Measurements from ENCODE around the gene ZNF335. TPM values are rescaled to one million over a fixed set of nuclear protein-coding genes. Genes with fewer than 3 reads are reported as not detected.

Gene ZNF335
- total RNA-seq, 1 experiment from 2014 or later: 26.9 TPM

GRCh38 chr20:45953672-45954071, 18.3 kb downstream of the ZNF335 start:
- Mint-ChIP-seq H3K27ac (ENCODE audit: low read depth, unreplicated experiment) (no peak overlapping the region), H3K4me1 (ENCODE audit: insufficient read depth, unreplicated experiment) (no peaks in the 10 kb centered on the region), H3K27me3 (ENCODE audit: insufficient read depth, unreplicated experiment) (no peaks in the 10 kb centered on the region), H3K36me3 (ENCODE audit: insufficient read depth, unreplicated experiment) (peaks cover 63% of the 10 kb centered on the region), H3K9me3 (ENCODE audit: unreplicated experiment) (no peaks in the 10 kb centered on the region), H3K4me3 (ENCODE audit: unreplicated experiment) (no peak overlapping the region)
- TF ChIP-seq CTCF (IDR thresholded peaks at IDR 0.05; ENCODE audit: unreplicated experiment): no peak
- POLR2A ChIA-PET: interaction anchor here (1.7 to 3.0 kb wide), 5 partner anchors 7 to 18 kb away, joined by 4 to 19 read pairs (median 14); partner anchors contain the start of genes PCIF1 and ZNF335
- intact Hi-C loops (cut with micrococcal nuclease): no loop called here
- BruUV-seq (replicated peaks): no TSS peak
- DNase-seq (ENCODE audit: unreplicated experiment): no peak
- CTCF ChIA-PET: interaction anchor here (0.6 to 4.0 kb wide), 9 partner anchors 9 to 155 kb away, joined by 3 to 31 read pairs (median 4); no protein-coding TSS in a partner anchor

DNA sequence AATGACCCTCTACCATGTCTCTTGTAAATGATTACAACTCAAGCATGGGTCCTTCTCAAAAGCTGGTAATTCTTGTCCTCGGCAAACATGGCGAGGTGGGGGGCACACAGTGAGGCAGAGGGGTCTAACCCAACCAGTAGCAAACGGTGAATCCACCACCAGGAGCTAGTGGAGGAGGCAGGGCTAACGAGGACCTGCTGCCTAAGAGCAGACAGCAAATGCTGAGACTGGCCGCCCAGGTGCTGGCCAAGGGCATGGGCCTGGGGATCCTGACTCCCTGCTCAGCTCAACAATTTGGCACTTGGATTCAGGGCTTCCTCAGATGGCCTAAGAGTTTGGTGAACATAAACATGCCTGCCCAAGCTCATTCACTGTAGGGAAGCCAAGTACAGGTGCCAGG, 19.1 kb downstream of the ZNF335 start:
- Mint-ChIP-seq H3K36me3 (ENCODE audit: insufficient read depth, unreplicated experiment) (peaks cover 69% of the 10 kb centered on the region), H3K27me3 (ENCODE audit: insufficient read depth, unreplicated experiment) (no peaks in the 10 kb centered on the region), H3K4me3 (ENCODE audit: unreplicated experiment) (no peak overlapping the region), H3K4me1 (ENCODE audit: insufficient read depth, unreplicated experiment) (no peaks in the 10 kb centered on the region), H3K27ac (ENCODE audit: low read depth, unreplicated experiment) (no peak overlapping the region), H3K9me3 (ENCODE audit: unreplicated experiment) (no peaks in the 10 kb centered on the region)
- no peak for DNase-seq (ENCODE audit: unreplicated experiment)
- intact Hi-C loops (cut with micrococcal nuclease): no loop called here
- ChIA-PET POLR2A (interaction anchor here (1.3 to 3.0 kb wide), 5 partner anchors 8 to 96 kb away, joined by 3 to 19 read pairs (median 14); partner anchors contain the start of genes PCIF1 and ZNF335), CTCF (interaction anchor here (0.6 to 4.0 kb wide), 7 partner anchors 9 to 154 kb away, joined by 3 to 31 read pairs (median 4); no protein-coding TSS in a partner anchor)
- no TSS peak for BruUV-seq (replicated peaks)
- TF ChIP-seq CTCF (IDR thresholded peaks at IDR 0.05; ENCODE audit: unreplicated experiment): no peak

DNA sequence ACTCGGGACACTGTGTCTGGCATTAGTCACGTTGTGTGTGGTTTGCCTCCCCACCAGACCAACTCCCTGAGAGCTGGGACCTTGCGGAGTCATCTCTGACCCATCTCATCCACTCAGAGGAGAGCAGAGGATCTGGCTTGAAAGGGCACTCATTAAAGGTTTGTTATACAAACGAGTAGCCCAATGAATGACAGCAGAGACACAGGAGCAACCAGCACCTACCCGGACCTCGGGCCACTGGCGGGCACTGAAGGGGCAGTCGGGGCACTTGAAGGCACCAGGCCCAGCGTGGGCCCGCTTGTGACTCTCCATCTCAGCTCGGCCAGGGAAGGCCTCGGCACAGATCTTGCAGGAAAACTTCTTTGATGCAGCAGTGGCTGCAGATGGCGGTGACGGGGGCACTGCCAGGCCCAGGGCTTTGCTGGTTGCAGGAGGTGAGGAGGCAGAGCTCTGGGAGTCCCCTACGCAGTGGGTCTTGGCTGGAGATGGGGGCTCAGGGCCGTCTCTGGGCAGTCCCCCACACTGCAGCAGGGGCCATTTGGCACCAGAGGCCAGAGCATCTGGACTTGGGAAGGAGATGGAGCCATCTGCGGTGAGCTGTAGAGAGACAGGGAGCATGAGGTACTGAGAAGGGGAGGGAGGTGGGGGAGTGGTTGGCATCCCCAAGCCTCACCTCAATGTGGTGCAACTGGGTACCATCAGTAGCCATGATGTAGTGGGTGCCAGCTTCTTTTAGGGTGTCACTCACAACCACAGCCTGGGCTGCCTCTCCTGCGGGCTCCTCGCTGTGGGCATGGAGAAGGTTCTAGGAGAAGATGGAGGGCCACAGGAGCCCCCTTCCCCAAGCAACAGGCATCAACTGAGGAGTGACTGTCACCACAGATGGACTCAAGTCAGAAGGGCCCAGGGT, 19.8 kb downstream of the ZNF335 start:
- POLR2A ChIA-PET: interaction anchor here (0.6 to 3.0 kb wide), 7 partner anchors 8 to 96 kb away, joined by 3 to 19 read pairs (median 10); partner anchors contain the start of genes PCIF1 and ZNF335
- peaks cover 76% of the 10 kb centered on the region for H3K36me3 Mint-ChIP-seq (ENCODE audit: insufficient read depth, unreplicated experiment)
- intact Hi-C loops (cut with micrococcal nuclease): no loop called here

More for the DNA sequence above, 19.8 kb downstream of the ZNF335 start:
- TF ChIP-seq CTCF (IDR thresholded peaks at IDR 0.05; ENCODE audit: unreplicated experiment): no peak
- DNase-seq (ENCODE audit: unreplicated experiment): no peak
- H3K9me3 Mint-ChIP-seq (ENCODE audit: unreplicated experiment): no peaks in the 10 kb centered on the region
- H3K4me1 Mint-ChIP-seq (ENCODE audit: insufficient read depth, unreplicated experiment): no peaks in the 10 kb centered on the region
- H3K4me3 Mint-ChIP-seq (ENCODE audit: unreplicated experiment): no peak overlapping the region
- BruUV-seq (replicated peaks): no TSS peak
- no peak overlapping the region for H3K27ac Mint-ChIP-seq (ENCODE audit: low read depth, unreplicated experiment)
- H3K27me3 Mint-ChIP-seq (ENCODE audit: insufficient read depth, unreplicated experiment): no peaks in the 10 kb centered on the region
- CTCF ChIA-PET: interaction anchor here (0.6 to 4.0 kb wide), 8 partner anchors 10 to 634 kb away, joined by 3 to 31 read pairs (median 4); no protein-coding TSS in a partner anchor
